ENCODE measurements around the gene SYCE3.
A peak's percentile ranks its signal among the peaks of the same experiment; 100 is the strongest.

DNA sequence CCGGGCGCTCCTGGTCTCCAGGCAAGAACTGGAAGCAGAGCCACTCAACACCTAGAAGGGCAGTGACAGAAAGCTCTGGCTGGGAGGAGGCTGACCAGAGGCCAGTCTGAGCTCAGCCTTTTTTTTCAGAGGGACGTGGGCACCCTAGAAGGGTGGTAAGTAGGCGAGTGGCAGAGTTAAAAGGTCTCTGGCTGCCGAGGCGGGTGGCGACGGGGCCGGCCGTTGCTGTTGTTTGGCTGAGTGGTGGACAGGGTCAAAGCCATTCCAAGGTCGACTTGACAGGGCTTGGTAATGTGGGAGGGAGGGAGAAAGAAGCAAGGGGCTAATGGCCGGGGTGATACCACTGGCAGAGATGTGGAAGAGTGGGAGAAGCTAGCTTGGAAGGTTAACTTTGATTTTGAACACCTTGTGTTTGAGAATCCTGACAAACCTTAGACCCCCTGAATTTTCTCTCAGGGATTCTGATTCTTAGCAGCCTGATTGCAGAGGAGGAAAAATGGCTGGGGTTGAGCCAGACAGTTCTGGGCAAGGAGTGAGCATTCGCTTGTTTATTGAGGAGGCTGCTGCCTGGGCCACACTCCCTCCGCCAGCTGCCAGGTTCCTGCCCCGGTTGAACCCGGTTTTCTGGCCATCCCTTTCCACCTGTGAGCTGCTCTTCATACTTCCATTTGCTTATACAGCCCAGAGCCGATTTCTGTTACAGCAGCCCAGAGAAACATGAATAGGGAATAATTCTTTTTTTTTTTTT lies 868 bp upstream of the SYCE3 start:
- TF ChIP-seq, protein P1, sequence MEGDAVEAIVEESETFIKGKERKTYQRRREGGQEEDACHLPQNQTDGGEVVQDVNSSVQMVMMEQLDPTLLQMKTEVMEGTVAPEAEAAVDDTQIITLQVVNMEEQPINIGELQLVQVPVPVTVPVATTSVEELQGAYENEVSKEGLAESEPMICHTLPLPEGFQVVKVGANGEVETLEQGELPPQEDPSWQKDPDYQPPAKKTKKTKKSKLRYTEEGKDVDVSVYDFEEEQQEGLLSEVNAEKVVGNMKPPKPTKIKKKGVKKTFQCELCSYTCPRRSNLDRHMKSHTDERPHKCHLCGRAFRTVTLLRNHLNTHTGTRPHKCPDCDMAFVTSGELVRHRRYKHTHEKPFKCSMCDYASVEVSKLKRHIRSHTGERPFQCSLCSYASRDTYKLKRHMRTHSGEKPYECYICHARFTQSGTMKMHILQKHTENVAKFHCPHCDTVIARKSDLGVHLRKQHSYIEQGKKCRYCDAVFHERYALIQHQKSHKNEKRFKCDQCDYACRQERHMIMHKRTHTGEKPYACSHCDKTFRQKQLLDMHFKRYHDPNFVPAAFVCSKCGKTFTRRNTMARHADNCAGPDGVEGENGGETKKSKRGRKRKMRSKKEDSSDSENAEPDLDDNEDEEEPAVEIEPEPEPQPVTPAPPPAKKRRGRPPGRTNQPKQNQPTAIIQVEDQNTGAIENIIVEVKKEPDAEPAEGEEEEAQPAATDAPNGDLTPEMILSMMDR (IDR thresholded peaks at IDR 0.05; ENCODE audit: low read depth, low read length, poor library complexity, severe bottlenecking) = no peak
- 0 out of 2 replicates have a peak, but pooled peaks have one; percentile 31 for TF ChIP-seq EZH2phosphoT487 (IDR thresholded peaks at IDR 0.05; ENCODE audit: borderline replicate concordance, low read length)

All from DOHH2 (cell line).